HG03159 (cell line): ENCODE results near the gene TLR2.

Experiments
- ATAC-seq: cut with Tn5 transposase; IDR thresholded peaks from one replicate; pipeline ENCODE4 v1.9.1; 2021; ENCODE audit warnings: mild to moderate bottlenecking, moderate library complexity; ENCODE audit not compliant: unreplicated experiment

Gene TLR2

GRCh38 chr4:153684182-153684970 lies at the start of gene TLR2:
TLR2 (plus strand) TSS chr4:153684280; CDS start chr4:153702908, 18,628 bp downstream.
- ATAC-seq = peak; percentile 92

GRCh38 chr4:153634738-153635353 lies 49.2 kb upstream of the TLR2 start:
- ATAC-seq = no peak

- ATAC-seq = no peak
Observed at GRCh38 chr4:153635846-153636245, 48.2 kb upstream of the TLR2 start.

DNA sequence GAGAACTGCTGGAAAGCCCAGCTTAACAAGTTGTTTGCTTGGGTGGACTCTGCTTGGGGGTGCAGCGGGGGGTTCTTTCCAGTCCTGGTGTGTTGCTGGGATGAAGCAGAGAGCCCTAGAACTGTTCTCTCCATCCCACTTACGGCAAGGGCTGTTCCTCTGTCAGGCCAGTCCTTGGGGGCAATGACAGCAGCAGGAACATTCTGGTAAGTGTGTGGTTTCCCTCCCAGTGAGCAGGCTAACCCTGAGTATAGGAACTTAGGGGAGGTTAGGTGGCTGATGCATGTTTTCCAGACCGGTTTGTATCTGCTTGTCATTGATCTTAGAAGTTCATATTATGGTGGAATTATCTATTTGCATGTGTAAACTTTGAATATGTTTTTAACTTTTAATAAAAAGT lies 46.9 kb upstream of the TLR2 start:
- ATAC-seq = no peak

- no peak for ATAC-seq
Observed at GRCh38 chr4:153638011-153638410, 46.1 kb upstream of the TLR2 start.

DNA sequence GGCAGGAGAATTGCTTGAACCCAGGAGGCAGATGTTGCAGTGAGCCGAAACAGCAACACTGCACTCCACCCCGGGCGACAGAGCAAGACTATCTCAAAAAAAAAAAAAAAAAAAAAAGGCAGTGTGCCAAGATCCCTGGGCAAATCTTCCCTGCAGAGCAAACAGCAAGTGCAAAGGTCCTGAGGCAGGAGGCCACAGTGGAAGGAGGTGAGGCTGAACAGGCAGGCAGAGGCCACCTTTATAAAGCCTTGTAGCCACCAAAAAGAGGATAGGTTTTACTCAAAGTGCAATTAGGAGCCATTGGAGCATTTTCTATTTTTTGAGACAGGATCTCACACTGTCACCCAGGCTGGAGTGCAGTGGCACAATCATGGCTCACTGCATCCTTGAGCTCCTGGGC lies 45.1 kb upstream of the TLR2 start:
- no peak for ATAC-seq

DNA sequence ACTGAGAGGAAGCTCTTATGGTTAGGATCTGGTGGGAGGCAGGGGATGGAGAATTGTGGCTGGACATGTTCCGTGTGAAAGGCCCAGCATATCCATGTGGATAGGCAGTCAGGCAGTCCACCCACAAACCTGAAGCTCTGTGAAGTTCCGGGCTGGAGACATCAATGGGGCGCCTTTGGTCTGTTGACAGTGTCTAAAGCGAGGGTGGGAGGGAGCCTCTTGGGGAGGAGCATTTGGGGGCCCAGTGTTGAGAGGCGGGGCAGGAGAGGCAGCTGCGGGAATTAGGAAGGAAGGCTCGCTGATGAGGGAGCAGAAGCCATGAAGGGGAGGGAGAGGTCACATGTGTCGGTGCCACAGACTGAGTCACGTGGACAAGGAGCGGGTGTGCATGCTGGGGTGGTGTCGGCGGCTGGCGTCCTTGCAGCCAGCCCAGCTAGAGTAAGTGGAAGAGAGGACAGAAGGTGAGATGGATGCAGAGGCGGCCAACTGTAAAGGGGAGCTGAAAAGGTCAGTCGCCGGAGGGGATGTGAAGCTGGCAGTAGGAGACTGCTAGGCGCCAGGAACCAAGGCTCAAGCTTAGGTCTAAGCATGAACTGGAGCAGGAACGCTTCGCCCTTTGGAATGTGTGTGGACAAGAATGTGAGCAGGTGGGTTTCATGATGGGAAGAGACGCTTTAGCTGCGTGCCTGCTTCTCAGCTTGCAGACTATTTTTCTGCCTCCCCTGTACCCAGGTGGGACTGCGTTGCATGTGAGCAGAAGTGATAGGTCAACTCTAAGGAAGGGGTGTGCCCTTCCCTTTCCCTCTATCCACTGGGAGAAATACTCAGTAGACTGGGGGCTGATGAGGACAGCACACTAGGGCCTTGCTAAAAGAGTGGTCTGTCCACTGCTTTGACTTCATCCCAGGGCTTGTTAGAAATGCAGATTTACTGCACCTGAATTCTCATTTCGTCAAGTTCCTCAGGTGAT lies 44.0 kb upstream of the TLR2 start:
- ATAC-seq = no peak

DNA sequence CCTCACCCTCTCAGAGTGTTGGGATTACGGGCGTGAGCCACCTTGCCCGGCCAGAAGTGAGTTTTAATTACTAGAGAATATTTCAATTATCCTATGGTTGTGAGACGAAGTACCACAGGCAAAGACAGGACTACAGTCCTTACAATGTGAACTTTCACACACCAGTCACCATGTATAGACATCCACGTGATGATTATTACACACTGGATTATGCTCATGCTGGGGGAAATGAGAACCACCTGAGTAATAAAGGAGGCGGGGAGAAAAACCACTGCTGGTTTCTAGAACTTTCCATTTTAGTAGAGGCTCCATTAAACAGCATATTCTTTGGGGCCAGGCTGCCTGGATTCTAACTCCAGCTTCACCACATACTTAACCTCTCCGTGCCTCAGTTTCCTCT lies 42.5 kb upstream of the TLR2 start:
- ATAC-seq = no peak

DNA sequence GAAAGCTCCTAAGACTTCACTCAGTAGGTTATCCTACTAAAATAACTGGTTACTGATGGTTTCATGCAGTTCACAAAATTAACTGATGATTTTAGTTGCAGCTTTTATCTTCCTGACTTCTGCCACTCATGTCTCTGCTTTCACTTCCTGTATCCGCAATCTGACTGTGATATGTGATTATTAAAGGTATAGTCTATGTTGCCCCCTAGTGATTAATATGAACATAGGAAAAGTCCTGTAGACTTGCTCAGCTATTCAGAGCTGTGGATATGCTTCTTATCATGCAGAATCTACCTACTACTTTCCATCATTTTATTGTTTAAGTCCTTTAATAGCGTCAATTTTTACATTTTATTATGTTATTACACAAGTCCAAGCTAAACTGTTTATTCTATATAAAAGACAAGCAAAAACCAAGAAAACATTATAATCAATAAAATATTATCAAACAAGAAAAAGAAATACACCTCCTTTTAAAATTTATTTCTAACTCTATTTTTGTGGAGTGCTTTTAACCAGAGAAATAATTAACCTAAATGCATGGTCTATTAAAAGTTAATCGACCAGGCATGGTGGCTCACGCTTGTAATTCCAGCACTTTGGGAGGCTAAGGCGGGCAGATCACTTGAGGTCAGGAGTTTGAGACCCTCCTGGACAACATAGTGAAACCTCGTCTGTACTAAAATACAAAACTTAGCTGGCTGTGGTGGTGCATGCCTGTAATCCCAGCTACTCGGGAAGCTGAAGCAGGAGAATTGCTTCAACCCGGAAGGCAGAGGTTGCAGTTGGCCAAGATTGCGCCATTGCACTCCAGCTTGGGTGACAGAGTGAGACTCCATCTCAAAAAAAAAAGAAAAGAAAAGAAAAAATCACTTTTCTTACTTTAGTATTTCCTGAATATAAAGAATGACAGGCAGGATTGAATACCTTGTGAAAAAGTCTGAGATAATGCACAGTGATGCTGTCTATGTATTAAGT lies 40.4 kb upstream of the TLR2 start:
- ATAC-seq = peak; percentile 92

DNA sequence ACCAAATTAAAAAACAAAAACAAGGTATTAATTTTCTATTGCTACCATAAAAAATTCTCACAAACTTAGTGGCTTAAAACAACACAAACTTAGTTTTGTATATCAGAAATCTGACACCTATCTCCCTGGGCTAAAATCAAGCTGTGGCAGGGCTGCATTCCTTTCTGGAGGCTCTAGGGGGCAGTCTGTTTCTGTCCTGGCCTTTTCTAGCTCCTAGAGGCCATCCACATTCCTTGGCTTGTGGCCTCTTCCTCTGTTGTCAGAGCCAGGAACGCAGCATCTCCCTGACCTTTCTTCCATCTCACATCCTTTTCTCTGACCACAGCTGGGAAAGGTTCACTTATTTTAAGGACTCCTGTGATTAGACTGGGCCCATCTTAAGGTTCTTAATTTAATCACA lies 38.9 kb upstream of the TLR2 start:
- ATAC-seq = no peak

GRCh38 chr4:153646261-153646660 lies 37.8 kb upstream of the TLR2 start:
- ATAC-seq = no peak

- no peak for ATAC-seq
Observed at GRCh38 chr4:153646978-153647377, 37.1 kb upstream of the TLR2 start.

DNA sequence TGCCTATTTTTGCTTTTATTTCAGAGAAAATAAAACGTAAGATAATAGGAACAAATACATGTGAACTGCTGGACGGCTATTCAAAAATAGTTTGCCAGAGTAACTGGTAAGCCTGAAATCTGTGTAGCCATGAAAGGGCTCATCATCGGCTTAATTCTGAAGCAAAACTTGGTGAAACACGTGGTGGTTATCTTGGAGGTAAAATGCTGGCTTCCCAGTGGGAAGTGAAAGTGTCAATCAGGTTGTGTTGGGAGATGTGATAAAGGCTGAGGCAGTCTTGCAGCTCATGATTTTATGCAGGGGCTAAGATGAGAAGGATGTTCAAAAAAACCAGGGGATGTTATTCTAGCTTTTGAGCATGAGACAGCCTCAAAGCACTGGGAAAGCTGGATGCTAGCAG lies 36.1 kb upstream of the TLR2 start:
- ATAC-seq = no peak

- ATAC-seq = no peak
Observed at GRCh38 chr4:153649572-153649991, 34.5 kb upstream of the TLR2 start.

DNA sequence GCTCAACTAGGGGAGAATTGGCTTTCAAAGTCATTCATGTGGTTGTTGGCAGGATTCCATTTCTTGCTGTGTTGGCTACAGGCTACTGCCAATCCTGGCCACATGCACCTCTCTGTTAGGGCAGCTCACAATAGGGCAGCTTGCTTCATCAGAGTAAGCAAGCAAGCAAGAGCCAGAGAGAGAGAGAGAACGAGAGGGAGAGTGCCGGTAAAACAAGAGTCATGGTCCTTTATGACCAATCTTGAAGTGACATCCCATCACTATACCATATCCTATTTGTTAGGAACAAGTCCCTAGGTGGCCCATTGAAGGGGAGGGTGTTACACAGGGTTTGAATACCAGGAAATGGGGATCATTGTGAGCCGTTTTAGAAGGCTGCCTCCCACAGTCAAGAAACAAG lies 33.0 kb upstream of the TLR2 start:
- no peak for ATAC-seq

GRCh38 chr4:153651587-153651986 lies 32.5 kb upstream of the TLR2 start:
- ATAC-seq = no peak

DNA sequence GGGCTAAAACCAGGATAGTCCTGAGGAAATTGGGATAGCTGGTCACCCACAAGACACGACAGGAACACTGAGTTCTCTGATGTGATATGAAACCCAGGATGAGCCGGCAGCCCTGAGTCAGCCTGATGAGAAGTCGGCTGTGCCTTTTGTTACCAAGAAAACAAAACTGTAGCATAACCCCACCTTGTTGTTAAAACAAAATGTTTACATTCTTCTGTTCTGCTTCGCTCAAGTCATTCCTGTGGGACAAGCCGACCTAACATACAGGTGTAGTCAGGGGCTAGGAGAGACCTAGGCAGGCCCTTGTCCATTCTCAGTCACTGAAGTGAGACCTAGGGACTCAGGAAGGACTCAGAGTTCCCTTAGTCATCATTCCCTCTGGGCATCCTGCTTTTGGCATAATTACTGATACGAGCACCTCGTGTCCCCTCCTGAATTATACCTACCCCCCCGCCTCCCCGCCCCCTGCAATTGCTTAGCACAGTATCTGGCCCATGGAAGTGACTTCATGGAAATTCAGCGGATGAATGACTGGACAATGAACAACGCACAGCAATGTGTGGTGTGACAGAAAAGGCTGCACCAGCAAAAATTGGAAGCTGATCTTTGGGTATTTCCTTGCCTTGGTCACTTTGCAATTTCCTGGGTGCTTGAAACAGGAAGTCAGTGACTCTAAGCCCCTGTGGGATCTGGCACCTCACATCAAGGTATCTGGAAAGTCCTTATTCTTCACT lies 31.9 kb upstream of the TLR2 start:
- ATAC-seq = no peak

GRCh38 chr4:153655002-153655541 lies 29.0 kb upstream of the TLR2 start:
- no peak for ATAC-seq

DNA sequence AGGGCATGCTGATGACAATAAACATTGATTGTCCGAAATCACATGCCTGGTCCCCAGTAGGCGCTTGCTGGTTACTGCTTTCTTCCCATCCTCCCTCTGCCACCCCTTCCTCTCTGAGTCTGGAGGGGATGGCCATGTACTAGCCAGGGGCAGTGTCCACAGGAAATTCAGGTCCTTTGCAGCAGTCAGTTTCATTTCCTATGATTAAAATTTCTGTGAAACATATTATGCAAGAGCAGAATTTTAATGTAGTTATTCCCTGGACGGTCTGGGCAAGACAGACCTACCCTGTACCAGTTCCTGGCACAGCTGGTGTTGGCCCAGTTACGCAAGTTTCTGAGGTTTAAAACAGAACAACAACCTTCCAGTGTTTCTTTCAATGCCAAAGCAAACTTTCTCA lies 28.2 kb upstream of the TLR2 start:
- ATAC-seq = no peak
